IPS DF 19.7 (cell line): Measurements from ENCODE around the gene OLFML2A.
"Not testable (repeated sequence)": the region's sequence is repeated elsewhere in the genome, so short reads cannot be mapped to it uniquely, and the experiment has no call there.

Source experiments
- DNase-seq: peaks from one replicate; pipeline ENCODE4 v3.0.0-alpha.2; 2013; ENCODE audit warnings: low read depth, low spot score

Gene OLFML2A

GRCh38 chr9:124776954-124777648 is at the start of gene OLFML2A:
Gene OLFML2A (plus strand): TSS chr9:124777133. CDS start chr9:124777271, 138 bp downstream.
- no peak for DNase-seq

DNA sequence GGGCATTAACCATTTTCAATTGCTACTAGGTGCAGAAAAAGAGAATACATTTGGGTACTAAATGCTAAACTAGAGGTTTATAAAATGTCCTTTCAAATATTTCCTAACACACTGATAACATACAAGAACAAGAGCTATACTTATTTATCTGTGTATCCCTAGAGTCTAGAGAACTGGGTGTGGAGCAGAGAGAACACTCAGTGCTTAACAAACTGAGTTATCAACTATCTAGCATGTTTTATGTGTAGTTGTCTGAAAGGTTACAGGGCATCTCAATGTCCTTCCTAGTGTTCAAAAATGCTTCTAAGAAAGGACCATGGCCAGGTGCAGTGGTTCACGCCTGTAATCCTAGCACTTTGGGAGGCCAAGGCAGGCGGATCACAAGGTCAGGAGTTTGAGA is 46.2 kb upstream of the OLFML2A start:
- no peak for DNase-seq

DNA sequence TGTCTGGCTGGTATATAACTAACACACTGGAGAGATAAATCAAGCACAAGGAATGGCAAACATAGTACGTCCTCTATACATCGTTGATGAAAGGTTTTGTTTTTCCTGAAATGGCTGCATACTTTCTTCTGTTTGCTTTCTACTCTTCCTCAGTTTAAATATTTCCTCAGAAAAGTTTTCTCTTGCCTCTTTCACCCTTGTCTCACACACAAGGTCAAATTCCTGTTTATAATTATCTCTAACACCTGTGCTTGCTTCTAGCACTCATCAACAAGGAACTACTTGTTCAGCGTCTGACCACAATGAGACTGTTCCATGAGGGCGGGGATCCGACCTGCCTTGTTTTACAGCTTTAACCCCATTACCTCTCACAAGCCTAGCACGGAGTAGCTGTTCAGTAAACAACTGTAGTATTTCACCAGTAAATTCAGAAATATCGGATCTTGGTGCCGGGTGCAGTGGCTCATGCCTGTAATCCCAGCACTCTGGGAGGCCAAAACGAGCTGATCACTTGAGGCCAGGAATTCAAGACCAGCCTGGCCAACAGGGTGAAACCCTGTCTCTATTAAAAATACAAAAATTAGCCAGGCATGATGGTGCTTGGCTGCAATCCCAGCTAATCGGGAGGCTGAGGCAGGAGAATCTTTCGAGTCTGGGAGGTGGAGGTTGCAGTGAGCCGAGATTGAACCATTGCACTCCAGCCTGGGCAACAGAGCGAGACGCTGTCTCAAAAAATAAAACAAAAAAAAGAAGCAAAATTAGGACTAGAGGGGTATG is 42.8 kb upstream of the OLFML2A start:
- DNase-seq: no peak

GRCh38 chr9:124734741-124735083 is 42.2 kb upstream of the OLFML2A start:
- not testable (repeated sequence) for DNase-seq

GRCh38 chr9:124735121-124735520 is 41.8 kb upstream of the OLFML2A start:
- DNase-seq: peak; percentile 7

DNA sequence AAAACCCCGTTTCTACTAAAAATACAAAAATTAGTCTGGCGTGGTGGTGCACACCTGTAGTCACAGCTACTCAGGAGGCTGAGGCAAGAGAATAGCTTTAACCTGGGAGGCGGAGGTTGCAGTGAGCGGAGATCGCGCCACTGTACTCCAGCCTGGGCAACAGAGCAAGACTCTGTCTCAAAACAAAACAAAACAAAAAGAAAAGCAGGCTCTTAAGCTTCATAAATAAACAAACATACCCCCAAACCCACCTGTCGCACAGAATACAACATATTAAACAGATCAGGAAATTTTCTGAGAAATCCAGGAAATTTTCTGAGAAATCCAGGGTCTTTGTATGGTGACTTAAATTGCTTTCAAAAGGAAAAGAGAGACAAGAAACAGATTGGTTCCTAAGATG is 38.9 kb upstream of the OLFML2A start:
- DNase-seq: not testable (repeated sequence)

DNA sequence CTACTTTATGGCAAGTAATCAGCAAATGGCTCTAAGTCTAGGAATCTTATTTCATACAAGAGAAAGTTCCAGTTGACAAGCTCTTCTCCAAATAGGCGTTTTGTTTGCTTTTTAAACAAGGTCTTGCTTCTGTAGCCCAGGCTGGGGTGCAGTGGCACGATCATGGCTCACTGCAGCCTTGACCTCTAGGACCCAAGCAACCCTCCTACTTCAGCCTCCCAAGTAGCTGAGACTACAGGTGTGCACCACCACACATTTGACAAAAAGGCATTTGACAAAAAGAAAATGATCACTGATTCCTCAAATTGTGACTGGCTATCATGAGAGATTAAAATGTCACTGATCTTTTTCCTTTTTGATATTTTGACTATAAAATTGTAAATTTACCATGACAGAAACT is 37.6 kb upstream of the OLFML2A start:
- no peak for DNase-seq

- no peak for DNase-seq
These were observed 35.8 kb upstream of the OLFML2A start for GRCh38 chr9:124741149-124741548.

DNA sequence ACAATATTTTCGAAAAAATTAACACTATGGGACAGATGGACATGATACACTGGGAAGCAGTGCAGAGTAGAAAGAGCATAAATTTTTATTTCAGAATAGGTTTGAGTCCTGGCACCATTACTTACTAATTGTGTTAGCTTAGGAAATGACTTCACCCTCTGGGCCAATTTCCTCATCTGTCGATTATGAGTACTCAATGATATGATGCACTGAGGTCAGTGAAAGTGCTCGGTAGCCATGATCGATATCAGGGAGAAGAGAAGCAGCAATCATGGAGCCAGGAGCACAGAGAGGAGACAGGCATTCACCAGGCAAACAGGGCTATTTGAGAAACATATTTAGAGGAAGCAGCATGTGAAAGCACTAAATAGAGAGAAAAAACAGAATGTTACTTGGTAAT is 35.3 kb upstream of the OLFML2A start:
- no peak for DNase-seq

GRCh38 chr9:124742940-124743339 is 34.0 kb upstream of the OLFML2A start:
- DNase-seq: no peak

GRCh38 chr9:124743686-124744348 is 33.1 kb upstream of the OLFML2A start:
- no peak for DNase-seq

GRCh38 chr9:124747065-124747464 is 29.9 kb upstream of the OLFML2A start:
- DNase-seq: no peak

- DNase-seq: no peak
These were observed 27.6 kb upstream of the OLFML2A start for GRCh38 chr9:124749284-124749683.

DNA sequence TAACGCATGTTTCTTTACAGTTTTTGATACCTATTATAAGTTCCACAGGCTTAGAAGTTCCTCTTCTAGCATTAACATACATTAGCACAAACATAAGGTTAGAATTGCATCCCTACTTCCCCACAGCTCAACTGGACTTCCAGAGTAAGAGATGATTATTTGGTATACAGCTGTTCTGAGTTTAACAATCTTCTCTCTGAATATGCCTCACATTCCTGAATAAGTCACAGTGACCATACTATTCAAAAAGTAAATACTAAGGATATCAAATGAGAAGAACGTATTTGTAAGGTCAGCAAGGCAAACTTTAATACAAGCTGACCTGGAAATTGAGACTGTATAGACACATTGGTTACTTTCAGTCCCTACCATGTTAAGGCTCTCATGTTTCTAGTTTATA is 27.2 kb upstream of the OLFML2A start:
- no peak for DNase-seq

DNA sequence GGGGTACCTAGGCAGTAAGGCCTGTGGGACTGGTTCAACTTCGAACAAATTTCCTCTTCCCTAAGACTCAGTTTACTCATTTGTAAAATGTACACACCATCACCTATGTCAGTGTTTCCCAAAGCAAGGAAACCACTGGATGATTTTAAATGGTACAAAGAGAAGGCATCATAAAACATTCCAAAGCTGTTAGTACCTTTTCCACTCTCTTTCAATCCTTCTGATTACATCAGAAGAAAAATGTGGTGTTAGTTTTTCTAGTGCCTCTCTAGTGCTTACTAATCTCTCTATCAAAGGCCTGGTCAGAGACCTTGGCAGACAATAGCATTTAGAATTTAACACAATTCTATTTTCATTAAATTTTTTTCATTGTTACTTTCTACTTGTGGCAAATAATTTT is 24.0 kb upstream of the OLFML2A start:
- no peak for DNase-seq

DNA sequence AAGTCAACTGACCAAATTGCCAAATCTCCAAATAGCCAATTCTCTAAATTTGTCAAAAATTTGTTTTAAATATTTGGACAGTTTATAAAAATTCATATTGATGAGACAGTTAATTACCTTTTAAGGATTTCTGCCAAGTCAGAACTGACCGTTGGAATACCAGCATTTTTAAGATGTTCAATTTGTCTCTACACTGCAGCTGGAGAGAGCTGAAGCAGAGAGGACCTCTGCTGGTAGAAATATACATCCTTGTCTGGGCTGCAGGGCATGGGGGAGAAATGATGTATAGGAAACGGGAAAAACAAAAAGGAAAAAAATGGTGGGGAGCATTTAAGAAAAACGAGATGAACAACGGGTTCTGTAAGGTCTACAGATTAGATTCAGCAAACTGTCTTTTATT is 22.6 kb upstream of the OLFML2A start:
- no peak for DNase-seq

GRCh38 chr9:124755061-124755460 is 21.9 kb upstream of the OLFML2A start:
- no peak for DNase-seq

DNA sequence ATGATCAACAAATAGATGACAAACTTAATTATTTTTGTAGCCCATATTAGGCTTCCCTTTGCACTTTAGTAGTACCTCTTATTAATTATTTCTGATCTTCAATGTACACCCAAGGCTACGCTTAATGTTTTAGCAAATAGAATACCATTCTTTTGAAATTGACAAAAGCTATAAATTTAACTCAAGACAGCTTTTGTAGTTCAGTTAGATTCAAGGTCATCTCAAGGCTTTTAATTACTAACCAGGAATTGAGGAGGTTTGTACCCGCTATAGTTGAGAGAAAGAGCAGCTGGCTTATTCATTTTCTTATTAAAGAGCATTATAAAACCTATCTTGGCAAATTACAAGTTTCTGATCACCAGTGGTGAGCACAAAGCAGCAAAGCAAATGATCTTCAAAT is 20.9 kb upstream of the OLFML2A start:
- no peak for DNase-seq

- DNase-seq: no peak
These were observed 19.3 kb upstream of the OLFML2A start for GRCh38 chr9:124757616-124758015.

- no peak for DNase-seq
These were observed 18.9 kb upstream of the OLFML2A start for GRCh38 chr9:124758061-124758460.

DNA sequence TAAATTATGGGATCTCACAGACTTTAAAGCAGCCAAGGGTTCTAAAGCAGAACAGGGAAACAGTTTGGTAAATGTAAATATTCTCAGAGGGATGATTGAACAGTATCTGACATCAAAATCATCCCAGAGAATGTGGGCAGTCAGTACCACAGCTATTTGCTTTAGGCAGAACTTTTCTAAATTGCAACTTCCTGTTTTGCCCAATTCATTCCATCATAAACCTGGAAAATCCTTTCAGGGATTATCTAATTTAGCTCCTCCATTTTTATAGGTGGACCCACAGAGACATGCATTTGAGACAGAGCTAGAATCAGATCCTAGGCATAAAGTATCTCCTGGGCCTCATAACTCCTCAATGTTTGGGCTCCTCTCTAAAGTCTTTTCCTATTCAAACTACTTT is 18.2 kb upstream of the OLFML2A start:
- DNase-seq: no peak

DNA sequence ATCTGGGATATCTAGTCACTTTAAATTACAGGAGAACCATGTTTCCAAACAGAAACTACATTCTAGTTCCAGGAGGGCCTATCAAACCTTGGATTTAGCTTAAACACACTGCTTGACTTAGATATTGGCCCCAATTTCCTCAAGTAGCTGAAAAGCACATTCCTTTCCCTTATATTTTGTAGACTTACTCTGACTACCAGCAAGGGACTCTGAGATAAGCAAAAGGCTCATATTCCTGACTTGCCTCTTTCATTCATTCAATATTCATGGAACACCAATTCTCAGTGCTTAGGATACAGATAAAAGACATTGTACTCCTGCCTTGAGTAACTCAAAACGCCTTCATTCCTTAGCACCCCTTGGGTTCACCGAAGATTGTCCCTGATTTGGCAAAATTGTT is 17.6 kb upstream of the OLFML2A start:
- no peak for DNase-seq

DNA sequence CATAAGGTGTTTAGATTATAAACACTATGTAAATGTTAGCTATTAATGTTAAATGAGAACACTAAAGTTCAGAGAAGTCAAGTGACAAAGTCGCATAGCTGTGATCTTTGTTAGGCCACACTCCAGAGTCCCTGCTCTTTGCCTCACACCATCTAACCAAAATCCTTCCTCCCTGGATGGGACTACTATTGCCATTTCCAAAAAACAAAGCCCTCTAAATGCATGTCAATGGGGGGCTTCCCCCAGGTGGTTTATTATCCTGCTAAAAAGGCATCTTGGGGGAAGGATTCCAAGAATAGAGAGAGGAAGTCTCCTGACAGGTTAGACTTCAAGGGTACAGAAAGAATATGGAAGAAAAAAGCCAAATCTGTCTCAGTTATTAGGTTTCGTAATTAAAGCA is 16.2 kb upstream of the OLFML2A start:
- DNase-seq: peak; percentile 86
